Fibroblast of skin of left quadriceps (primary cell): ENCODE data around the gene FSTL4.

Experiments
- DNase-seq, 2 experiments: peaks; one replicate each; pipeline ENCODE4 v3.0.0-alpha.2; 2013; ENCODE audit warnings: low read depth in 2 of 2

Gene FSTL4

GRCh38 chr5:133478199-133478985 is 133.9 kb downstream of the FSTL4 start:
- DNase-seq = no peak

GRCh38 chr5:133475986-133476385 is 136.4 kb downstream of the FSTL4 start:
- DNase-seq = no peak

- DNase-seq = no peak
These were observed 137.3 kb downstream of the FSTL4 start for GRCh38 chr5:133474851-133475590.

GRCh38 chr5:133473291-133473690 is 139.1 kb downstream of the FSTL4 start:
- DNase-seq = no peak

- no peak for DNase-seq
These were observed 139.5 kb downstream of the FSTL4 start for GRCh38 chr5:133472829-133473228.

- no peak for DNase-seq
These were observed 140.6 kb downstream of the FSTL4 start for GRCh38 chr5:133471699-133472098.

- no peak for DNase-seq
These were observed 141.5 kb downstream of the FSTL4 start for GRCh38 chr5:133470841-133471240.

- no peak for DNase-seq
These were observed 142.5 kb downstream of the FSTL4 start for GRCh38 chr5:133469846-133470245.

- DNase-seq = no peak
These were observed 143.1 kb downstream of the FSTL4 start for GRCh38 chr5:133469252-133469651.

GRCh38 chr5:133468596-133468995 is 143.7 kb downstream of the FSTL4 start:
- DNase-seq = no peak

GRCh38 chr5:133467826-133468463 is 144.4 kb downstream of the FSTL4 start:
- no peak for DNase-seq

- no peak for DNase-seq
These were observed 145.0 kb downstream of the FSTL4 start for GRCh38 chr5:133467335-133467779.

GRCh38 chr5:133466556-133467334 is 145.6 kb downstream of the FSTL4 start:
- DNase-seq = no peak

- no peak for DNase-seq
These were observed 148.3 kb downstream of the FSTL4 start for GRCh38 chr5:133464013-133464412.

GRCh38 chr5:133461796-133462516 is 150.4 kb downstream of the FSTL4 start:
- no peak for DNase-seq

- no peak for DNase-seq
These were observed 152.1 kb downstream of the FSTL4 start for GRCh38 chr5:133460172-133460758.

GRCh38 chr5:133459474-133460160 is 152.7 kb downstream of the FSTL4 start:
- DNase-seq = no peak

GRCh38 chr5:133458435-133458834 is 153.9 kb downstream of the FSTL4 start:
- no peak for DNase-seq

GRCh38 chr5:133457439-133458355 is 154.6 kb downstream of the FSTL4 start:
- DNase-seq = no peak
